SK-N-SH (cell line): ENCODE measurements around the gene ATP6V0B. TPM values are rescaled to one million over a fixed set of nuclear protein-coding genes. Genes with fewer than 3 reads are reported as not detected.

Source experiments
- CTCF ChIA-PET: fragments of 300-600, 350-600 bp; formaldehyde crosslinking; extraction: SDS; loops from one replicate; lab custom pipeline; 2021; lab: Yijun Ruan, JAX
- POLR2A ChIA-PET: fragments of 350-600 bp; sonication (Branson Sonifier 250); formaldehyde crosslinking; extraction: SDS; loops from one replicate; lab custom pipeline; 2020; ENCODE audit warnings: antibody characterized with exemption, inconsistent platforms; lab: Yijun Ruan, JAX
- DNase-seq: peaks from one replicate; pipeline ENCODE4 v3.0.0; 2012
- H2AFZ ChIP-seq: fragments of 200-600 bp; sonication (generic); 2 replicates; pipeline ENCODE4 v1.8.1; 2016; ENCODE audit warnings: antibody characterized with exemption, mild to moderate bottlenecking, low read depth
- H3F3A ChIP-seq: fragments of 200-600 bp; sonication (generic); replicated peaks from 2 replicates; pipeline ENCODE3; 2016; ENCODE audit warnings: antibody characterized with exemption, mild to moderate bottlenecking; ENCODE audit not compliant: insufficient read depth
- H3K27ac ChIP-seq, 2 experiments: fragments of 200-500 bp in 1 of 2; fragments of 200-600 bp in 1 of 2; sonication (Bioruptor generic) in 1 of 2; sonication (generic), shearing (Covaris generic) in 1 of 2; 2 replicates each; pipeline versions ENCODE4 v1.5.1 to v1.6.1; 2014 to 2016; ENCODE audit warnings: low read depth in 2 of 2, inconsistent platforms in 1 of 2, low read length in 1 of 2, mild to moderate bottlenecking in 1 of 2, mixed read lengths in 1 of 2
- H3K27me3 ChIP-seq: fragments of 200-600 bp; sonication (generic), shearing (Covaris generic); 2 replicates; pipeline ENCODE4 v1.6.1; 2016; ENCODE audit warnings: mixed run types; ENCODE audit not compliant: insufficient read depth
- H3K36me3 ChIP-seq, 2 experiments: fragments of 200-500 bp in 1 of 2; fragments of 200-600 bp in 1 of 2; sonication (Bioruptor generic) in 1 of 2; sonication (generic) in 1 of 2; replicated peaks in 1 of 2; 2 replicates each; pipeline versions ENCODE3 to v1.5.1; 2014 to 2016; ENCODE audit warnings: low read length in 1 of 2, mild to moderate bottlenecking in 1 of 2; ENCODE audit not compliant: insufficient read depth in 2 of 2, control insufficient read depth in 1 of 2
- H3K4me1 ChIP-seq, 2 experiments: fragments of 200-500 bp in 1 of 2; fragments of 200-600 bp in 1 of 2; sonication (Bioruptor generic) in 1 of 2; sonication (generic), shearing (Covaris generic) in 1 of 2; 2 replicates each; pipeline versions ENCODE4 v1.5.1 to v1.6.1; 2014 to 2016; ENCODE audit warnings: low read depth in 1 of 2, low read length in 1 of 2, mixed run types in 1 of 2; ENCODE audit not compliant: insufficient read depth in 2 of 2, control insufficient read depth in 1 of 2
- H3K4me2 ChIP-seq: fragments of 200-600 bp; sonication (generic), shearing (Covaris generic); 2 replicates; pipeline ENCODE4 v1.6.1; 2017; ENCODE audit warnings: mixed run types
- H3K4me3 ChIP-seq, 2 experiments: fragments of 200-500 bp in 1 of 2; fragments of 200-600 bp in 1 of 2; sonication (Bioruptor generic) in 1 of 2; sonication (generic), shearing (Covaris generic) in 1 of 2; 2 replicates each; pipeline versions ENCODE4 v1.5.1 to v1.8.1; 2014 to 2016; ENCODE audit warnings: low read depth in 2 of 2, inconsistent platforms in 1 of 2, low read length in 1 of 2, mild to moderate bottlenecking in 1 of 2, mixed read lengths in 1 of 2, moderate library complexity in 1 of 2
- H3K79me2 ChIP-seq: fragments of 200-600 bp; sonication (generic); 2 replicates; pipeline ENCODE4 v1.8.1; 2017; ENCODE audit warnings: mild to moderate bottlenecking; ENCODE audit not compliant: insufficient read depth
- H3K9ac ChIP-seq: fragments of 200-600 bp; sonication (generic); 2 replicates; pipeline ENCODE4 v1.6.1; 2017; ENCODE audit warnings: mixed run types
- H3K9me2 ChIP-seq: fragments of 200-600 bp; sonication (generic); 2 replicates; pipeline ENCODE4 v1.6.1; 2017; ENCODE audit warnings: mixed run types
- H3K9me3 ChIP-seq: fragments of 200-600 bp; sonication (generic); 2 replicates; pipeline ENCODE4 v1.6.1; 2017; ENCODE audit warnings: mixed run types, mild to moderate bottlenecking, moderate library complexity
- H4K20me1 ChIP-seq: fragments of 200-600 bp; sonication (generic); 2 replicates; pipeline ENCODE4 v1.6.1; 2017; ENCODE audit warnings: mild to moderate bottlenecking, mixed run types; ENCODE audit not compliant: insufficient read depth
- CTCF ChIP-seq: fragments of 200-600 bp; sonication (generic); IDR thresholded peaks from 2 replicates; pipeline ENCODE4 v1.6.1; 2017; ENCODE audit warnings: antibody characterized with exemption, mild to moderate bottlenecking, moderate library complexity
- ELF1 ChIP-seq: IDR thresholded peaks from 2 replicates; pipeline ENCODE4 v1.4.0; 2012
- EP300 ChIP-seq, 2 experiments: IDR thresholded peaks; 2 replicates each; pipeline versions ENCODE4 v1.4.0 to v1.6.1; 2012; ENCODE audit warnings: borderline replicate concordance in 1 of 2, low read depth in 1 of 2, low read length in 1 of 2
- EZH2phosphoT487 ChIP-seq: fragments of 200-600 bp; sonication (generic); IDR thresholded peaks from 2 replicates; pipeline ENCODE4 v1.6.1; 2017; ENCODE audit warnings: low read depth, mixed run types, mild to moderate bottlenecking, antibody characterized with exemption, moderate library complexity, borderline replicate concordance
- FOXJ3 ChIP-seq: sonication (generic); formaldehyde crosslinking; IDR thresholded peaks from 2 replicates; pipeline ENCODE4 v1.5.1; 2020; ENCODE audit warnings: mild to moderate bottlenecking, missing genetic modification reagents
- NFIC ChIP-seq: IDR thresholded peaks from 2 replicates; pipeline ENCODE4 v1.4.0; 2012; ENCODE audit warnings: borderline replicate concordance
- RAD21 ChIP-seq: IDR thresholded peaks from 2 replicates; pipeline ENCODE4 v1.6.1; 2012; ENCODE audit warnings: mild to moderate bottlenecking, low read length
- RCOR1 ChIP-seq: fragments of 150-350 bp; IDR thresholded peaks from 2 replicates; pipeline ENCODE4 v1.6.1; 2017; ENCODE audit warnings: antibody characterized with exemption, low read length
- RFX5 ChIP-seq: IDR thresholded peaks from 2 replicates; pipeline ENCODE4 v1.6.1; 2012; ENCODE audit warnings: mild to moderate bottlenecking, improper control_type of control experiment, low read length
- RXRA ChIP-seq: IDR thresholded peaks from 2 replicates; pipeline ENCODE4 v1.4.0; 2012; ENCODE audit warnings: low read depth, mild to moderate bottlenecking, borderline replicate concordance
- SIN3A ChIP-seq: IDR thresholded peaks from 2 replicates; pipeline ENCODE4 v1.6.1; 2012; ENCODE audit warnings: low read depth, mild to moderate bottlenecking, low read length, moderate library complexity, borderline replicate concordance
- TAF1 ChIP-seq: IDR thresholded peaks from 2 replicates; pipeline ENCODE4 v1.6.1; 2012; ENCODE audit warnings: low read depth, mild to moderate bottlenecking, low read length, moderate library complexity, borderline replicate concordance
- TEAD4 ChIP-seq: IDR thresholded peaks from 2 replicates; pipeline ENCODE4 v1.4.0; 2012; ENCODE audit warnings: mild to moderate bottlenecking, borderline replicate concordance; ENCODE audit not compliant: insufficient read depth
- ZBTB33 ChIP-seq: IDR thresholded peaks from 2 replicates; pipeline ENCODE4 v1.4.0; 2012; ENCODE audit warnings: low read depth, borderline replicate concordance
- WGBS: methylation state at CpG from one replicate; pipeline ENCODE4 v1.1.6; 2017; ENCODE audit warnings: low lambda C conversion rate; 5-methylcytosine and 5-hydroxymethylcytosine counted together
- polyA plus RNA-seq, 3 experiments: library from polyadenylated mRNA; depleted of rRNA; stranded (reverse); fragments of >200 nt; gene quantifications; 2 replicates each; pipeline ENCODE4 v1.2.3, GENCODE V29; 2012

The ATP6V0B gene
- polyA plus RNA-seq, 1 of the 3 experiments (the other 2 are of a cell fraction) = 180 TPM

- CTCF ChIA-PET = interaction anchor here (0.7 to 1.7 kb wide), 4 partner anchors 25 to 70 kb away, joined by 3 to 5 read pairs (median 3); no protein-coding TSS in a partner anchor
- H3K9me3 ChIP-seq = no peaks in the 10 kb centered on the region
- TF ChIP-seq ZBTB33 (no peak), FOXJ3 (CRISPR knock-in tag) (no peak), RXRA (no peak), ELF1 (no peak), RFX5 (no peak), EZH2phosphoT487 (no peak), TEAD4 (no peak), RAD21 (no peak), EP300 (IDR thresholded peaks at IDR 0.05; ENCODE audit: borderline replicate concordance in 1 of 2, low read depth in 1 of 2, low read length in 1 of 2) (no peak), TAF1 (no peak), NFIC (no peak), SIN3A (no peak), CTCF (no peak), RCOR1 (no peak)
- TF ChIP-seq, all 33 proteins: peak for 0
- peaks cover 14% of the 10 kb centered on the region for H3F3A ChIP-seq
- peaks cover 29% of the 10 kb centered on the region for H3K79me2 ChIP-seq
- no peak overlapping the region; a peak in 1 of 4 replicates for H3K27ac ChIP-seq
- no peaks in the 10 kb centered on the region for H3K9me2 ChIP-seq
- peak overlapping the region; percentile 98 to 100 for H3K4me3 ChIP-seq
- no peaks in the 10 kb centered on the region for H3K27me3 ChIP-seq
- peaks cover 4% of the 10 kb centered on the region for H4K20me1 ChIP-seq
- H3K36me3 ChIP-seq = peaks cover 0 to 38% of the 10 kb centered on the region in 2 experiments
- POLR2A ChIA-PET = interaction anchor here (0.9 to 1.4 kb wide), 4 partner anchors 7 to 60 kb away, joined by 3 to 4 read pairs (median 3); no protein-coding TSS in a partner anchor
- H2AFZ ChIP-seq = no peak overlapping the region
- H3K4me1 ChIP-seq = peaks cover 7 to 29% of the 10 kb centered on the region in 2 experiments; a peak in 1 of 4 replicates
- peak overlapping the region; percentile 82; the same call in 1 of the 2 replicates for H3K9ac ChIP-seq
- 66% methylated on average over 7 of the region's 9 CpGs for WGBS
- no peak for DNase-seq
- peak overlapping the region; percentile 95 for H3K4me2 ChIP-seq
Measured at GRCh38 chr1:43970911-43971310, 3.8 kb upstream of the ATP6V0B start.
